AML-193 (cell line): Measurements from ENCODE around the gene G2E3.
"Not testable (repeated sequence)": the region's sequence is repeated elsewhere in the genome, so short reads cannot be mapped to it uniquely, and the experiment has no call there.

Experiments
- DNase-seq, 2 experiments: peaks; one replicate each; lab custom pipeline; 2025; lab: John Stamatoyannopoulos, UW

Gene G2E3, protein sequence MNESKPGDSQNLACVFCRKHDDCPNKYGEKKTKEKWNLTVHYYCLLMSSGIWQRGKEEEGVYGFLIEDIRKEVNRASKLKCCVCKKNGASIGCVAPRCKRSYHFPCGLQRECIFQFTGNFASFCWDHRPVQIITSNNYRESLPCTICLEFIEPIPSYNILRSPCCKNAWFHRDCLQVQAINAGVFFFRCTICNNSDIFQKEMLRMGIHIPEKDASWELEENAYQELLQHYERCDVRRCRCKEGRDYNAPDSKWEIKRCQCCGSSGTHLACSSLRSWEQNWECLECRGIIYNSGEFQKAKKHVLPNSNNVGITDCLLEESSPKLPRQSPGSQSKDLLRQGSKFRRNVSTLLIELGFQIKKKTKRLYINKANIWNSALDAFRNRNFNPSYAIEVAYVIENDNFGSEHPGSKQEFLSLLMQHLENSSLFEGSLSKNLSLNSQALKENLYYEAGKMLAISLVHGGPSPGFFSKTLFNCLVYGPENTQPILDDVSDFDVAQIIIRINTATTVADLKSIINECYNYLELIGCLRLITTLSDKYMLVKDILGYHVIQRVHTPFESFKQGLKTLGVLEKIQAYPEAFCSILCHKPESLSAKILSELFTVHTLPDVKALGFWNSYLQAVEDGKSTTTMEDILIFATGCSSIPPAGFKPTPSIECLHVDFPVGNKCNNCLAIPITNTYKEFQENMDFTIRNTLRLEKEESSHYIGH

GRCh38 chr14:30558675-30559555, at the start of gene G2E3:
TSS of gene G2E3 (plus strand) at chr14:30559158. CDS start at chr14:30581080, 21,922 bp downstream.
- peak; percentile 78 to 83 for DNase-seq

- DNase-seq: no peak
These were observed 41.2 kb upstream of the G2E3 start for GRCh38 chr14:30517737-30518136.

DNA sequence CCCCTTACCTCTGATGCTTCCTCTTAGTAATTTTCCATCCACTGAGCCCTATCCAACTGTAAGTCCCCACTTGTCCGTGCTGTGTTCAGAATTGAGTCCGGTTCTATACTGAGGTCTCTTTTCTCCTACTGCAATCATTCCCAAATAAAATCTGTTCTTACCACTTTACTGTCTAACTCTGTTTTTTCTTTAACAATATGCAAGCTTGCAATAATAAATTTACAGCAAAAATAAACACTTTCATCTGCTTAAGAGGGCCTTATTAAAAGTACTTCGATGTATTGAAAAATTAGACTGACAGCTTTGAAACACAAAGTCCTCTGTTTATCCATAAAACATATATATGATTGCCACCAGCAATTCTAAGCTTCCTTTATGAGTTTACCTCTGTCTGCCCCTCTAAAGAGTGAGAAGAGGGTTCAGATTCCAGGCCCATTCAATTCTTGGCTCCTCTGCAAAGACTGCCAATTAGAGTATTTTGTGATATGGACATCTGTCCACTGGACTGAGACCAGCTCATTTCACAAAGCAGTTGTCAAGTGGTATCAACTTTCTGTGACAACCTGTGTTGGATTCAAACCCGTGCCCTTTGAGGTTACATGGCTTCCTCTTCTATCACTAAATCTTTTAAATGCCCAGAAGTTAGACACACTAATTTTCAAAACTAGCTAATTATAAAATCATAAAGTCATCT, 39.9 kb upstream of the G2E3 start:
- DNase-seq: no peak

DNA sequence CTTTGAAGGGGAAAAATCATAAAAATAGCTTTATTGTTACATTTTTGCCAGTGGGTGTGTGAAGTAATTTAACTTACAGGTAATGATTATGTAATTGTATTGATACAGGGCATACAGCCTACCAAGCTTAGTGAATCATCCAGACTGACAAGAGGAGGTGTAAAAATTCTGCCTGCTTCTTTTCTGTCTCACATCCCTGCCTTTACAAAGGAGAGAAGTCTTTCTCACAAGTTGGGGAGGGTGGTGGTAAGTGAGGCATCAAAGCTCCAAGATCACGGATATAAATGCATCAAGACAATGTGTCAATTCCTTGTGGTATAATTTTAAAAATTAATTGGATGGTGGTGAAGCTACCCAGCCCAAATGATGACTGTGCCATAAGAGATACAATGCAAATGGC, 39.0 kb upstream of the G2E3 start:
- no peak for DNase-seq

DNA sequence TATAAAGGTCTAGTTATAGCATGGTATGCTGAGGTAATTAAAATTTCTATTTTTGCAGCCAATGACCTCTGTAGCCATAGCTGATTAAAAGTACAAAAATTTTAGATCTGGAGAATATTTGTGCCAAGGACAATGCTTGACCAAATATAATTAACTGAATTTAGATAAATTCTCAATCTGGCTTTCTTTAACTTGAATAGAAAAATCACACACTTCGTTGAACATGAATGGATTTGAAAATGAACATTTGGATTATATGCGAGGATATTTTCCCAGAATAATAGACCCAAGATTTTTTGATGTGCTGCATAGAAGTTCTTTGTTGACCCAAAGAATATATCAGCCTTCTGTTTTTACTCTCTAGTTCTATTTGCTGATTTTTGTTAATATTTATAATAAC, 38.4 kb upstream of the G2E3 start:
- no peak for DNase-seq

GRCh38 chr14:30521899-30522736, 36.8 kb upstream of the G2E3 start:
- DNase-seq: peak; percentile 25 to 45

- DNase-seq: no peak
These were observed 33.1 kb upstream of the G2E3 start for GRCh38 chr14:30525833-30526232.

- DNase-seq: no peak
These were observed 31.8 kb upstream of the G2E3 start for GRCh38 chr14:30527196-30527595.

GRCh38 chr14:30528119-30528518, 30.8 kb upstream of the G2E3 start:
- no peak for DNase-seq

DNA sequence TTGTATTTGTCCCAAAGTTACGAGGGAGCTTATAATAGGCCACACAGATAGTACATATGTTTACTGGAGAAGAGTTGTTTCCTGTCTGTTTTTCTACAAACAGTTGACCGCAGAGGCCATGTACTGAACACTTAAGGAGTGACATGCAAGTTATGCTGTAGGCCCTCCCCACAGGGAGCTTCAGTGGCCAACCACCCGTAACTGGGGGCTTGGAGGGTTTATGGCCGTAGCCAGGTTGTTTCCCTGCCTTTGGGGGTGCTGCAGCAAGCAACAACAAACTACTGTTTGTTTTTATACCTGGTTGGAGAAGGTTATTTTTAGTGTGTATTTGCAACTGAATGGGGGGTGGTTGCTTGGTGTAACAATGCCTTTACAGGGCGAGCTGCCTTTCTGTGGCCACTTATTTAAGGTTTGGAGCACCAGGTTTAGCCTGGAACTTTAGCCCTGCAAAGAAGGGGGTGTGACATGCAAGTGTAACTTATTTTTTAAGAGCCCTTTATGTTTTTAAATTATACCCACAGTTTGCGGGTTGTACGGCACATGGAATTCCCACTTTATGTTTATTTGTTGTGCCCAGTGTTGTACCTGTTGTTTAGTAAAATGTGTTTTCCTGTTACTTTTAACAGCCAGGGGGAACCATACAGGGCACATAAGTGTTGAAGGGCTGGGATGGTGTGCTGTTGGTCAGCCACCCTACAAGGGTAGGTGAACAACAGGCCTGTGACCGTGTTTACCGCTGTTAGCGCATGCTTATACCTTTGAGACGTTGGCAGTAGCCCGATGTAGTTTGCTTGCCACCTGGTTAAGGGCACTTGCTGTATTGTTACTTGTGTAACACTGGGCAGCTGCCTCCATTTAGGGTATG, 29.9 kb upstream of the G2E3 start:
- no peak for DNase-seq

DNA sequence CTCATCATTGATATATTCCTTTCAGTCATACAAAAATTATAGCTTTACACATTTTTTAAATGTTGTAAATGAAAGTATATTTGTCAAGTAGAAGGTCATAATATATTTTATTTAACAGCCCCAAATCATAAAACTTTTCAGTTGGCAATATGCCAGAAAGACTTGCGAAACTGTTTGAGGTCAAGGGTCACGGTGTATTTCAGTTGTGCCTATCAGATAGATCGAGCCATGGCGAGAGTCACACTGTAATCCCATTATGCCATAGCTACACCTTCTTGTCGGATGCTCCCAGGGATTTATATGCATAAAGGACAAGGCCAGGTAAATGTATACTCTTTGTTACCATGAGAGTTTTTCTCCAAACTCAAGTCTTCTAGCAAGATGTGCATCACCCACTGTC, 26.7 kb upstream of the G2E3 start:
- no peak for DNase-seq

DNA sequence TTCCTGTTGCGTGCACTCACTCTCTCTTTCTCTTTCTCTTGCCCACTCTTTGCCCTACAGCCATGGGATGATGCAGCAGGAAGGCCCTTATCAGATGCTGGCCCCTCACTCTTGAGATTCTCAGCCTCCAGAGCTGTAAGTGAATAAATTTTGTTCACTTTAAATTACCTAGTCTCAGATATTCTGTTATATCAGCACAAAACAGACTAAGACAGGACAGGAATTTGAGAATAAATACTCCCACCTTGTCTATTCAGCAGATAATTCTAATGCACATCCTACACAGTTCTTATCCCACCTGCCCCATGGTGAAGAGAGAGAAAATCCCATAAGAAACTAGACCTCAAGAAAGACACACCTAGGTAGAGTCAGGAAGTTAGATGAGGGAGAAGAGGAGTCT, 25.8 kb upstream of the G2E3 start:
- DNase-seq: no peak

DNA sequence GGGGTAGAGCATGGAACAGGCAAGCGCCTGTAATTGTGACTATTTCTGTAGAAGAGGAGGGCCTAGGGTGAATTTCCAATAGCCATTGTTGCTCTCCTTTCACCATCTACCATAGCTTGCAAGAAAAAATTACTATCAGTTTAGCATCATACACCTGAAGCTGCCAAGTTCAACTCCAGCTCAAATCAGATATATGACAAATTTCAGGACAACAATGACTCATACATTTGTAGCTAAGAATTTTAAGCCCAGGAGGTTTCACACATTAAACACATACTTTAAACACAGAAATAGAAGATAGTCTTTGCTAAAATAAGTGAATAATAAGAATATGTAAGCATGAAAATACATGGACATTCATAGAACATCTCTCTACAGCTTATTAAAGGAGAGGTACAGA, 17.6 kb upstream of the G2E3 start:
- no peak for DNase-seq

GRCh38 chr14:30546735-30547134, 12.2 kb upstream of the G2E3 start:
- DNase-seq: not testable (repeated sequence)

- no peak for DNase-seq
These were observed 11.4 kb upstream of the G2E3 start for GRCh38 chr14:30547388-30548048.

DNA sequence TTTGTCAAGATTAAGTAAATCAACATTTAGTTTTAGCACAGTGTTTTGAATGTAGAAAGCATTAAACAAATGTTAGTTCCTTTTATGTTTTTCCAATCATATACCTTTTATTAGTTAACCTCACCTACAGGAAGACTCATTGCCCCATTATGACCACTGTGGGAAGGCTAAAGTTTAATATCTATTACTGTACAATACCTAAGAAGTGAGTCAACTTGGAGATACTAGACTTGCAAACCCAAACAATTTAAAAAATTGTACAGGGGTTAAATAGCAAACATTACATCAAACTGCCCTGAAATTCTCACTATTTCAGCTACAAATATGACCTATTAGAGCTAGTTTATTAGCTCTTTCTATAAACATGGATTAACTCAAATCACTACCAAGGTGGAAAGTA, 8.6 kb upstream of the G2E3 start:
- no peak for DNase-seq

GRCh38 chr14:30551460-30551859, 7.5 kb upstream of the G2E3 start:
- DNase-seq: no peak

GRCh38 chr14:30553311-30553989, 5.5 kb upstream of the G2E3 start:
- DNase-seq: no peak

DNA sequence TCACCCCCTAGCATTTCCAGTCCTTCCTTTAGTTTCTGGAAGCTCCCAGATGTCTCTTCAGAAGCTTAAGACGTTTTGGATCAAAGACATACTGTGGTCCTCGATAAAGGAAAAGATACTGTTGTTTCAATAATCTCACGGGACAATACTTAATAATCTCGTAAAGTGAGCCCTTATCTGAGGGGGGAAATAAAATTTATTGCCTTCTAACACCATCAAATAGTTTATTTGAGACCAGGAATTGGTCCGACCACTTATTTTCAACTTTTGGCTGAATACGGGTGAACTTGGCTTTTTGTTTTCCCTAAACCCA, 640 bp upstream of the G2E3 start:
- DNase-seq: no peak
